Muscle layer of duodenum (tissue), 2 donors: ENCODE data around the gene NEDD4L.

Experiments
- H3K27ac ChIP-seq: one replicate; pipeline ENCODE4 v1.7.0; 2013; ENCODE audit warnings: mild to moderate bottlenecking, low read length
- H3K27me3 ChIP-seq: one replicate; pipeline ENCODE4 v1.7.0; 2013; ENCODE audit warnings: low read depth, mild to moderate bottlenecking, control low read depth, low read length
- H3K36me3 ChIP-seq, 2 donors: one replicate each; pipeline ENCODE4 v1.7.0; 2013; ENCODE audit warnings: low read length in 2 of 2, control low read depth in 1 of 2, mild to moderate bottlenecking in 1 of 2; ENCODE audit not compliant: insufficient read depth in 2 of 2, control insufficient read depth in 1 of 2
- H3K4me1 ChIP-seq, 2 donors: one replicate each; pipeline ENCODE4 v1.7.0; 2013; ENCODE audit warnings: low read length in 2 of 2, mild to moderate bottlenecking in 2 of 2, control low read depth in 1 of 2, moderate library complexity in 1 of 2; ENCODE audit not compliant: insufficient read depth in 2 of 2, control insufficient read depth in 1 of 2
- H3K4me3 ChIP-seq, 2 donors: one replicate each; pipeline ENCODE4 v1.7.0; 2013; ENCODE audit warnings: low read length in 2 of 2, low read depth in 1 of 2, mild to moderate bottlenecking in 1 of 2
- H3K9me3 ChIP-seq, 2 donors: one replicate each; pipeline ENCODE4 v1.7.0; 2013; ENCODE audit warnings: low read length in 2 of 2, control low read depth in 1 of 2, mild to moderate bottlenecking in 1 of 2; ENCODE audit not compliant: control insufficient read depth in 1 of 2
- donor health status: healthy.

NEDD4L gene

DNA sequence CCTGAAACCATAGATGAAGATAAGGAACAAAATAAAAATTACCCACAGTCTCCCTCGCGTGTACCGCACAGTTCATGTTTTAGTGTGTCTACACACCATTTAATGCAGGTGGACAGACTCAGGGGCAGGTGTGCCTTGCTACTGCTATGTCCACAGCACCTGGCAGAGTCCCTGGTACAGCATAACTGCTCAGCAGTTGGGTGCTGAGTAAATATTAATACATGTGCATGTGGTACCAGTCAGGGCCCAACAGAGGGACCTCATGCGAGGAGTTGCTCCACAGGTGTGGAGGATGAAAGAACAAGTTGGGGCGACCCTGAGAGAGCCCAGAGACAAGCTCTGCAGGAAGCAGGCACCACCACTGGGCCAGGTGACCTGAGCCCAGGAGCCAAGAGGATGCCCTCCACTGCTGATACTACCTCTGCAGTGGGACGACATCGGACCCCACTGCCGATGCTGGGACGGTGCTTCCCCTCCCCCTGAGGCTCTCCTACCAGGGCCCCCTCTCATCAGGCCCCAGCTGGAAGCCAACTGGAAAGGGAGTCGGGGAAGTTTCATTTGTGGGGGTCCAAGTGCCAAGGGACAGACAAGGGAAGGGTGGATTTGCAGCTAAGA is 100.8 kb downstream of the NEDD4L start:
- no peak overlapping the region for H3K27ac ChIP-seq
- H3K4me3 ChIP-seq = no peak overlapping the region
- peaks cover 3 to 18% of the 10 kb centered on the region in 2 donors for H3K4me1 ChIP-seq

DNA sequence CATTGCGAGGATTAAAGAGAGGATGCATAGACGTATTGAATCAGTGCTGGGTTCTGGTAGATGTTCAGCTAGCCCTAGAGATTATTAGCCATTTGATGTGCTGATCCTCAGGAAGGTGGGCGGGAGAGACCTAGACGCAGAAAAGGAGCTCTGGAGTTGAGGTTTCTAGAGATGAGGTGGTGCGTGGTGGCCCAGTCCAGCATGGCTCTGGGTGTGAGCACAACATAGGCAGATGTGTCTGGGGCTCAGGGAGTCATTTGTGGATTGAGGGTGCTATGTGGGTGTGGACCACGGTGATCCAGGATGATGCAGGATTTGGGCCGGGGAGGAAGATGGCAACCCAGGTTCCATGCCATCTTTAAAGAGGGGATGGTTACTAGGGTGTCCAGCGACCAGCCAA is 102.1 kb downstream of the NEDD4L start:
- peaks cover 3 to 18% of the 10 kb centered on the region in 2 donors for H3K4me1 ChIP-seq
- H3K4me3 ChIP-seq = no peak overlapping the region
- H3K36me3 ChIP-seq = no peaks in the 10 kb centered on the region
- H3K27ac ChIP-seq = no peak overlapping the region
- H3K9me3 ChIP-seq = no peaks in the 10 kb centered on the region
- no peaks in the 10 kb centered on the region for H3K27me3 ChIP-seq

More for the DNA sequence above, 100.8 kb downstream of the NEDD4L start:
- Histone ChIP-seq H3K9me3 (no peaks in the 10 kb centered on the region), H3K36me3 (no peaks in the 10 kb centered on the region), H3K27me3 (no peaks in the 10 kb centered on the region)

DNA sequence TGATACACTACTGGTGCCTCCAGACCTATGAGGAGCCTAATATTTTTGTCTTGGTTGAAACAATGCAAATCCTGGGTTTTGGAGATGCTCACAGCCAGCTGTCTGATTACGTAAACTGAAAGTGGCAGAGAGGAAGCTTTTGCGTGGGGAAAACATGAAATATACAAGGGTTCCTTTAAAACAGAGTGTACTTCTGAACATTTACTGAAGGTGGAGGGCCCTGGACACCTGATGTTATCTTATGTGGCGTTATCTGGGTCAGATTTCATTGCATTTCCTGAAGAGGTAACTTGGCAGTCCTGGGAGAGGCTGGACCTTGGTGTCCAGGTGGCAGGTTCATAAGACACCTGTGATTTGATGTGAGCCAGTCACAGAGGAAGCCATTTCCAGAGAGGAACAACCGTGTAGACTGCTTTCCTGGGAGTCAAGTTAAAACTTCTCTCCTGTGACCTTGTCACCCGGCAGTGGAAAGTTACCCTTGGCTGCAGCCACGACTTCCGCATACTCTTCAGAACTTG is 105.0 kb downstream of the NEDD4L start:
- no peak overlapping the region for H3K27ac ChIP-seq
- no peaks in the 10 kb centered on the region for H3K36me3 ChIP-seq
- peaks cover 3 to 9% of the 10 kb centered on the region in 2 donors for H3K4me1 ChIP-seq
- no peak overlapping the region for H3K4me3 ChIP-seq
- H3K27me3 ChIP-seq = no peaks in the 10 kb centered on the region
- no peaks in the 10 kb centered on the region for H3K9me3 ChIP-seq

DNA sequence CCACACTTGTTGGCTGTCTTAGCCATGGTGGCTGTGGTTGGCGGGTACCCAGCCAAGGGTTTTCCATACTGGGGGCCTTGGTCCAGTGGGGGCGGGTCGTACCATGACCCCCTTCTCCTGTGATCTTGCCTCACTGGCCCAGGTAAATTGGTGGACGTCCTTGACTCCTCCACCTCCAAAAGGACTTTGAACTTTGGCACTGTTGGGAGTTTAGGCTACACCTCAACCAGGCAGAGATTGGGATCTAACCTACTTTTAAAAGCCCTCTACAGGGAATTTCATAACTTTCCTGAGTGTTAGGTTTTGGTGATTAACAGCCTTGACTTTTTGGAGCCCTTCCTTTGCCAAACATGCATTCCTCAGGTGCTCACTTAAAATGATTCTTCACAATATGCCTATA is 106.7 kb downstream of the NEDD4L start:
- Histone ChIP-seq H3K4me3 (no peak overlapping the region), H3K4me1 (peaks cover 3 to 9% of the 10 kb centered on the region in 2 donors), H3K36me3 (no peaks in the 10 kb centered on the region), H3K27ac (no peak overlapping the region), H3K27me3 (no peaks in the 10 kb centered on the region), H3K9me3 (no peaks in the 10 kb centered on the region)

DNA sequence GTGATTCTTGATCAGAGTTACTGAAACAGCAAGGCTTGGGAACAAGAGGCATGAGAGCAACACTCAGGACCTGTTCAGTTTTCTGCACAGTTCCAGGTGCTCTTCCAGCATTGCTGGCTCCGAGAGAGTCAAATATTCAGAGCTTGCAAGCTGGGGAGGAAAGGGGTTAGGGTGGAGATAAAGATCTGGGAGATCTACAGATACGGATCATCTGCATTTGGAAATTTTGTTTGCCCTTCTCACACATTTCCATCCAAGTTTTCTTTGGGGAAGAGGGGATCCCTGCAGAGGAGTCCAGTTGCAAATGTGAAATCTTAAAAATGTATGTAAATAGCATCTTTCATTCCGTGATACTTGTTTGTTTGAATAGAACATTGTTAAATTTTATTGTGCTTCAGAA is 108.2 kb downstream of the NEDD4L start:
- no peaks in the 10 kb centered on the region for H3K27me3 ChIP-seq
- no peak overlapping the region for H3K27ac ChIP-seq
- no peak overlapping the region for H3K4me3 ChIP-seq
- no peaks in the 10 kb centered on the region for H3K9me3 ChIP-seq
- no peaks in the 10 kb centered on the region for H3K36me3 ChIP-seq
- peaks cover 3 to 9% of the 10 kb centered on the region in 2 donors for H3K4me1 ChIP-seq

DNA sequence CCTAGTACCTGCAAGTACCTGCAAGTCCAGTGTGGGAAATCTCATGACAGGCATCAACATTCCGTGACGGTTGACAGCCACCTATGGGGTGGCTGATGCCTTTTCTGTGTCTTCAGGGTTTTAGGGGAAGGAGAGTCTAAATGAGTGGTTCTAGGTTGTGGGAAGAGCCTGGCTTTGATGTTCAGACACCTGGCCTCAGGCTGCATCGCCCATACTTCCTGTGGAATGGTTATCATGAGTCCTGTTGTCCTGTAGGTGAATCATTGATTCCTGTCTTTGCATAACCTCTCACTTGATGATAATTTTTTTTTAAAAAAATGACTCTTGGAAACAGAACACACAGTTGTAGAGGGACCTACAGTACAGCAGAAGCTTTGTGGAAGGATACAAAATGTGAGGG is 108.9 kb downstream of the NEDD4L start:
- Histone ChIP-seq H3K27me3 (no peaks in the 10 kb centered on the region), H3K4me1 (peaks cover 3 to 5% of the 10 kb centered on the region in 2 donors), H3K9me3 (no peaks in the 10 kb centered on the region), H3K4me3 (no peak overlapping the region), H3K36me3 (no peaks in the 10 kb centered on the region), H3K27ac (no peak overlapping the region)

DNA sequence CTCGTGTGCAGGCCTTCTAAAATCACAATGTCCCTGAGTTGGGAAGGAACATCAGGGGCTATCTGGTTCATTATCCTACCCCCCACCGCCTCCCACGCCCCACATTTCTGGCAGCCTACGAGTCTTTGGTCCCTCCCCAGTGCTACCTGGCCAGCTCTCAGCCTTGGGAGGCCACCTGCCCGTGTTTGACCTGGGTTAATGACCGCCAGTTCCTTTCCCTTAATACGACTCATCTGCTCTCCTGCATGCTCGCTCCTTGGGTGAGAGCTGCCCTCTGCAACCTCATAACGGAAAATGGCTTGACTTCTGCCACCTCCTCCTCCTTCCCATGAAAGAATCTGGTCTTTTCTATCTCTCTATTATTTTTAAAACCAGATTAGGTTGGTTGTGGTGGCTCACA is 112.5 kb downstream of the NEDD4L start:
- no peaks in the 10 kb centered on the region for H3K27me3 ChIP-seq
- H3K9me3 ChIP-seq = no peaks in the 10 kb centered on the region
- H3K4me3 ChIP-seq = no peak overlapping the region
- H3K4me1 ChIP-seq = no peaks in the 10 kb centered on the region
- no peaks in the 10 kb centered on the region for H3K36me3 ChIP-seq
- H3K27ac ChIP-seq = no peak overlapping the region

DNA sequence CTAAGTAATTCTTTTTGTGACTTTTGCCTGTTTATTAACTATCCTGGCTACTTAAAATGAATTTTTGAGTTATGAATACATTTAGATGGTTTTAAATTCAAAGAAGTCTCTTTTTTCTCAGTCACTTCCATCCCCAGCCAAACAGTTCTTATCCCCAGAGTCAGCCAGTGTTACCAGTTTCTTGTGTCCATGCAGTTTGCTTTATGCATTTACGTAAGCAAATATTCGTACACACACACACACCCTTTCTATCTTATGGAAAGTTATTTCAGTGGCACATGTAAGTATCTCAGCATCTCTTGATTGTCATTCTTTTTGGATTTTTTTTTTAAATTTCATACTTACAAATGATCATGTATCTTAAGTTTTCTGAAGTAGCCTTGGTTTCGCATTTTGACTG is 113.2 kb downstream of the NEDD4L start:
- Histone ChIP-seq H3K9me3 (no peaks in the 10 kb centered on the region), H3K4me1 (no peaks in the 10 kb centered on the region), H3K27me3 (no peaks in the 10 kb centered on the region), H3K36me3 (no peaks in the 10 kb centered on the region), H3K27ac (no peak overlapping the region), H3K4me3 (no peak overlapping the region)

DNA sequence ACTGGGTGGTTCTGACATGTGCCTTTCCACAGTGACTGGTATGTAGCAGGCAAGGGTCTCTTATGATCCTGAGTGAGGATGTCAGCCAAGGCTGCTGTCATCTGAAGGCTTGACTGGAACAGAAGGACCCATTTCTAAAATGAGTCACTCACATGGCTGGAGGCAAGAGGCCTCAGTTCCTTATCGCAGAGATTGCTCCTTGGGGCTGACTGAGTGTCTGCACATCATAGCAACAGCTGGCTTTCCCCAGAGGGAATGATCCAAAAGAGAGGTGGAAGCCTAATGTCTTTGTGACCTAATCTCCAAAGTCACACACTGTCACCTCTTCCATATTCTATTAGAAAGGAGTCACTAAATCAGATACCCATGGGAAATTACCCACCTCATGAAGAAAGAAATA is 114.0 kb downstream of the NEDD4L start:
- Histone ChIP-seq H3K4me3 (no peak overlapping the region), H3K9me3 (no peaks in the 10 kb centered on the region), H3K4me1 (no peaks in the 10 kb centered on the region)

DNA sequence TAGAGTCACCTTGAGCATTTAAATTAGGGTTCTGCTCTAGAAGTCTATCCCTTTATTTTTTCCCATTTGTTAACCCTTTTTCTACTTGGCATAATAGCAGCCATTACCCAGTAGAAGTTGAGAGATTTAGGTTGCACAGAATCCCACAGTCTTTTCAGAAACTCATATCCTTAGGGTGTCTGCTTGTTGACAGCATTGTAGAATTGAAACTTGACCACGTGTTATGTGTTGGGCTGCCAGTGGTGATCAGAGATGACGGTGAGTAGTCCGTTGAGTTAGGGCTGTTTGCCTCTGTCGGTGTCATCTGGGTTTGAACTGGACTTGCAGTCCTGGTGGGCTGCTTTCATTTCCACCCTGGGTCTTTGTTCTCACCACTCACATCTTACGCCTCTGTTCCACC is 114.4 kb downstream of the NEDD4L start:
- H3K27ac ChIP-seq = no peak overlapping the region
- H3K9me3 ChIP-seq = no peaks in the 10 kb centered on the region
- no peaks in the 10 kb centered on the region for H3K4me1 ChIP-seq
- no peaks in the 10 kb centered on the region for H3K27me3 ChIP-seq
- H3K36me3 ChIP-seq = no peaks in the 10 kb centered on the region
- no peak overlapping the region for H3K4me3 ChIP-seq

More for the DNA sequence above, 114.0 kb downstream of the NEDD4L start:
- Histone ChIP-seq H3K36me3 (no peaks in the 10 kb centered on the region), H3K27me3 (no peaks in the 10 kb centered on the region), H3K27ac (no peak overlapping the region)

DNA sequence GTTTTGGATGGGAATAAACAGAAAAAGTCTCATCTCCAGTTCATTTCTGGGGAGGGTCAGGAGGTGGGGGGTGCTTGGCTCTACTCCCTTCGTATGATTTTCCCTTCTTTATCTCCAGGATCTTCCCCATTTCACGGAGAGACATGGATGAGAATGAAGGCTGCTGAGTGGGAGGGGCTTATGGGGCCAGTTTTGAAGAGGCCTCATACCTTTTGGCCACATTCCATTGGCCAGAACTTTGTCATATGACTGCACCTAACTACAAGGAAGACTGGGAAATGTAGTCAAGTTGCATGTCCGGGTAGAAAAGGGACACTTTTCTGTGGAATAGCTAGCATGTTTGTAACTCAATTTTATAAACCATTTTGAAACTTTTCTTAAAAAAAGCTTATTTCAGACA is 117.6 kb downstream of the NEDD4L start:
- H3K9me3 ChIP-seq = no peaks in the 10 kb centered on the region
- no peaks in the 10 kb centered on the region for H3K27me3 ChIP-seq
- no peak overlapping the region for H3K27ac ChIP-seq
- no peaks in the 10 kb centered on the region for H3K36me3 ChIP-seq
- H3K4me3 ChIP-seq = no peak overlapping the region
- H3K4me1 ChIP-seq = no peaks in the 10 kb centered on the region

DNA sequence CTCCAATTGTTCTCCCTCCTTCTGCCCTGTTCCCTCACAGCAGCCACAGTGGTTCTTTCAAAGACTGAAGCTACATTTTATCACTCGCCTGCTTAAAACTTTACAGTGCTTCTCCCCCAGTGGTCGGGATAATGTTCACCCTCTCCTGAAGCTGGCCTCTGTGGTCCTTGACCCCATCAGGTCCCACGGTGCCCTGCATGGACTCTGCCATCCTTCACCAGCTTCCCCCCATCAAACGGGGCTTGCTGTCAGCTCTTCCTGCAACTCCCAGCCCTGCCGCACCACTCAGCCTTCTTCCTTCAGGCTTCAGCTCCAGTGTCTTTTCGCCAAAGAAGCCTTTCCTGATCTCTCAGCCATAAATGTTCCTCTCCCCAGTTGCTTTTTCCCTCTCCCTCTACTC is 118.1 kb downstream of the NEDD4L start:
- H3K4me3 ChIP-seq = no peak overlapping the region
- no peaks in the 10 kb centered on the region for H3K36me3 ChIP-seq
- H3K9me3 ChIP-seq = no peaks in the 10 kb centered on the region
- no peak overlapping the region for H3K27ac ChIP-seq
- H3K27me3 ChIP-seq = no peaks in the 10 kb centered on the region
- no peaks in the 10 kb centered on the region for H3K4me1 ChIP-seq
